ENCODE results near the gene KAT14.
"Not testable (repeated sequence)": the region's sequence is repeated elsewhere in the genome, so short reads cannot be mapped to it uniquely, and the experiment has no call there.

The KAT14 gene

DNA sequence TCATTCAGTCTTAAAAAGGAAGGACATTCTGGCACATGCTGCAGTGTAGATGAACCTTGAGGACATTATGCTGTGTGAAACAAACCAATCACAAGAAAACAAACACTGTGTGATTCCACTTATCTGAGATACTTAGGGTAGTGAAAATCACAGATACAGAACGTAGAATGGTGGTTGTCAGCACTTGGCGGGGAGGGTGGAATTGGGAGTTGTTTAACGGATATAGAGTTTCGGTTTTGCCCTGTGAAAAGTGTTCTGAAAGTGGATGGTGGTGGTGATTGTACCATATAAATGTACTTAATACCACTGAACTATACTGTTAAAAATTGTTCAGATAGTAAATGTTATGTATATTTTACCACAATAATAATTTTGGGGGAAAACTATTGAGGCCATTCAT is 18.4 kb downstream of the KAT14 start:
- Histone ChIP-seq H3K4me1 (ENCODE audit: insufficient read depth, low read length) (no peaks in the 10 kb centered on the region), H3K9ac (ENCODE audit: low read depth, low read length) (no peak overlapping the region), H3K27ac (ENCODE audit: low read depth, low read length) (no peak overlapping the region), H3K4me3 (ENCODE audit: low read length) (no peak overlapping the region), H3K27me3 (ENCODE audit: insufficient read depth, low read length) (no peaks in the 10 kb centered on the region), H3K36me3 (ENCODE audit: insufficient read depth, low read length) (peaks cover 57% of the 10 kb centered on the region), H3K9me3 (ENCODE audit: insufficient read depth, low read depth, low read length) (no peaks in the 10 kb centered on the region)
- 98% methylated on average over 4 of the region's 4 CpGs for WGBS

GRCh38 chr20:18164356-18164755 is 26.7 kb downstream of the KAT14 start:
- H3K9ac ChIP-seq (ENCODE audit: low read depth, low read length), result no peak overlapping the region
- H3K36me3 ChIP-seq (ENCODE audit: insufficient read depth, low read length), result peaks cover 51% of the 10 kb centered on the region
- H3K9me3 ChIP-seq (ENCODE audit: insufficient read depth, low read depth, low read length), result no peaks in the 10 kb centered on the region
- H3K4me3 ChIP-seq (ENCODE audit: low read length), result no peak overlapping the region
- 83% methylated on average over 2 of the region's 2 CpGs for WGBS
- H3K27me3 ChIP-seq (ENCODE audit: insufficient read depth, low read length), result no peaks in the 10 kb centered on the region
- H3K4me1 ChIP-seq (ENCODE audit: insufficient read depth, low read length), result peaks cover 29% of the 10 kb centered on the region
- H3K27ac ChIP-seq (ENCODE audit: low read depth, low read length), result no peak overlapping the region

DNA sequence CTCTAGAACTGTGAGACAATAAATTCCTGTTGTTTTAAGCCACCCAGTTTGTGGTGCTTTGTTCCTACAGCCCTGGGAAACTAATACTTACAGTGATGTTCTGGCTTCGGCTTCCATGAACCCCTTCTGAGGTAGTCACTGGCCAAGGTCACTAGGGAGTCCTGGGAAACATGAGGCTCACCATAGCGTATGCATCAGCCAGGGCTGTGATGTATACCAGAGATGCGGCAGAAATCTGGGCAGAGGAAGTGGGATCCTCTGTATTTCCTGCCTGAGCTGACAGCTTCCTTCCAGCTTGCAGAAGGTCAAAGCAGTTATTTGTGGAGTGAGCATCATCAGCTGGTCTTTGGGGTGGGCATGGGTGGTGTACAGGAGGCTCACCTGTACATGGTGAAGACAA is 27.9 kb downstream of the KAT14 start:
- Histone ChIP-seq H3K9me3 (ENCODE audit: insufficient read depth, low read depth, low read length) (no peaks in the 10 kb centered on the region), H3K4me3 (ENCODE audit: low read length) (no peak overlapping the region), H3K9ac (ENCODE audit: low read depth, low read length) (no peak overlapping the region), H3K27ac (ENCODE audit: low read depth, low read length) (peak overlapping the region; percentile 43; the same call in 1 of the 2 replicates), H3K27me3 (ENCODE audit: insufficient read depth, low read length) (no peaks in the 10 kb centered on the region), H3K4me1 (ENCODE audit: insufficient read depth, low read length) (peaks cover 29% of the 10 kb centered on the region), H3K36me3 (ENCODE audit: insufficient read depth, low read length) (peaks cover 45% of the 10 kb centered on the region)
- WGBS, result 95% methylated on average over 3 of the region's 3 CpGs

GRCh38 chr20:18166241-18166881 is 28.7 kb downstream of the KAT14 start:
- Histone ChIP-seq H3K9me3 (ENCODE audit: insufficient read depth, low read depth, low read length) (no peaks in the 10 kb centered on the region), H3K9ac (ENCODE audit: low read depth, low read length) (peak overlapping the region; percentile 1; the same call in 1 of the 2 replicates), H3K36me3 (ENCODE audit: insufficient read depth, low read length) (peaks cover 47% of the 10 kb centered on the region), H3K27ac (ENCODE audit: low read depth, low read length) (peak overlapping the region; percentile 43; the same call in 1 of the 2 replicates), H3K27me3 (ENCODE audit: insufficient read depth, low read length) (no peaks in the 10 kb centered on the region), H3K4me1 (ENCODE audit: insufficient read depth, low read length) (peaks cover 29% of the 10 kb centered on the region), H3K4me3 (ENCODE audit: low read length) (no peak overlapping the region)
- 66% methylated on average over 5 of the region's 5 CpGs for WGBS

DNA sequence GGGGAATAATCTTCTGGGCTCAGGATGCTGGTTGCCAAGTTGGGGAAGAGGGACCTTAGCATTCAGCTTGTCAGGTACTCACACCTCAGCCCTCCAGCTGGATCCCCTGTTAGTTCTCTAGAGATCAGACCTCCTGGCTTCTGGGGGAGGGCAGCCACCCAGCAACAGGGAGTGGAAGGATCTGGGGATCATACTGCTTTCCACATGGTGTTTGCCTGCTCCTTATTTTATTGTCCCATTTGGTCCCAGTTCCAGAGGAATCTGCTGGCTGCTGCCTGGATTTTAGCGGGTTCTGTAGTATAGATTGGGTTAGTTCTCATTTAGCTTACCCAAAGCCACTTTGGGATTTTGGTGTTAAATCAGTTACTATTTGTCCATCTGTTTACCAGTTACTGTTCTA is 29.3 kb downstream of the KAT14 start:
- H3K27me3 ChIP-seq (ENCODE audit: insufficient read depth, low read length), result no peaks in the 10 kb centered on the region
- 100% methylated on average over 1 of the region's 1 CpG for WGBS
- peak overlapping the region; percentile 42 for H3K27ac ChIP-seq (ENCODE audit: low read depth, low read length)
- peak overlapping the region; percentile 1; the same call in 1 of the 2 replicates for H3K9ac ChIP-seq (ENCODE audit: low read depth, low read length)
- peaks cover 41% of the 10 kb centered on the region for H3K36me3 ChIP-seq (ENCODE audit: insufficient read depth, low read length)
- no peak overlapping the region for H3K4me3 ChIP-seq (ENCODE audit: low read length)
- no peaks in the 10 kb centered on the region for H3K9me3 ChIP-seq (ENCODE audit: insufficient read depth, low read depth, low read length)
- peaks cover 29% of the 10 kb centered on the region for H3K4me1 ChIP-seq (ENCODE audit: insufficient read depth, low read length)

GRCh38 chr20:18172379-18172778 is 34.7 kb downstream of the KAT14 start:
- Histone ChIP-seq H3K4me1 (ENCODE audit: insufficient read depth, low read length) (peaks cover under 1% of the 10 kb centered on the region; the same call in 1 of the 2 replicates), H3K27me3 (ENCODE audit: insufficient read depth, low read length) (no peaks in the 10 kb centered on the region), H3K4me3 (ENCODE audit: low read length) (no peak overlapping the region), H3K9ac (ENCODE audit: low read depth, low read length) (no peak overlapping the region), H3K36me3 (ENCODE audit: insufficient read depth, low read length) (peaks cover 18% of the 10 kb centered on the region), H3K27ac (ENCODE audit: low read depth, low read length) (no peak overlapping the region), H3K9me3 (ENCODE audit: insufficient read depth, low read depth, low read length) (no peaks in the 10 kb centered on the region)
- WGBS, result 91% methylated on average over 2 of the region's 2 CpGs

GRCh38 chr20:18174906-18175683 is 37.4 kb downstream of the KAT14 start:
- H3K9ac ChIP-seq (ENCODE audit: low read depth, low read length), result no peak overlapping the region
- no peak overlapping the region for H3K27ac ChIP-seq (ENCODE audit: low read depth, low read length)
- H3K4me3 ChIP-seq (ENCODE audit: low read length), result no peak overlapping the region
- no peaks in the 10 kb centered on the region for H3K27me3 ChIP-seq (ENCODE audit: insufficient read depth, low read length)
- no peaks in the 10 kb centered on the region for H3K9me3 ChIP-seq (ENCODE audit: insufficient read depth, low read depth, low read length)
- H3K36me3 ChIP-seq (ENCODE audit: insufficient read depth, low read length), result peaks cover 9% of the 10 kb centered on the region
- WGBS, result 96% methylated on average over 14 of the region's 14 CpGs
- no peaks in the 10 kb centered on the region for H3K4me1 ChIP-seq (ENCODE audit: insufficient read depth, low read length)

- Histone ChIP-seq H3K9me3 (ENCODE audit: insufficient read depth, low read depth, low read length) (peaks cover 7% of the 10 kb centered on the region; the same call in 1 of the 2 replicates), H3K27ac (ENCODE audit: low read depth, low read length) (no peak overlapping the region), H3K27me3 (ENCODE audit: insufficient read depth, low read length) (no peaks in the 10 kb centered on the region), H3K9ac (ENCODE audit: low read depth, low read length) (no peak overlapping the region), H3K36me3 (ENCODE audit: insufficient read depth, low read length) (peaks cover 11% of the 10 kb centered on the region), H3K4me3 (ENCODE audit: low read length) (no peak overlapping the region), H3K4me1 (ENCODE audit: insufficient read depth, low read length) (no peaks in the 10 kb centered on the region)
- WGBS, result 82% methylated on average over 8 of the region's 8 CpGs
These were observed 38.7 kb downstream of the KAT14 start for GRCh38 chr20:18176318-18176785.

DNA sequence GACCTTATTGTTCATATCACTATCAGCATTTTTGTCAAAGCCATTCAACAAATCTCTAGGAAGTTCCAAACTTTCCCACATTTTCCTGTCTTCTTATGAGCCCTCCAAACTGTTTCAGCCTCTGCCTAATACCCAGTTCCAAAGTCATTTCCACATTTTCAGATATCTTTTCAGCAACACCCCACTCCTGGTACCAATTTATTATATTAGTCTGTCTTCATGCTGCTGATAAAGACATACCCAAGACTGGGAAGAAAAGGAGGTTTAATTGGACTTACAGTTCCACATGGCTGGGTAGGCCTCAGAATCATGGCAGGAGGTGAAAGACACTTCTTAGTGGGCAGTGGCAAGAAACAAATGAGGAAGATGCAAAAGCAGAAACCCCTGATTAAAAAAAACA is 42.7 kb downstream of the KAT14 start:
- peaks cover 47% of the 10 kb centered on the region for H3K36me3 ChIP-seq (ENCODE audit: insufficient read depth, low read length)
- H3K9me3 ChIP-seq (ENCODE audit: insufficient read depth, low read depth, low read length); H3K4me1 ChIP-seq (ENCODE audit: insufficient read depth, low read length); H3K27ac ChIP-seq (ENCODE audit: low read depth, low read length); H3K4me3 ChIP-seq (ENCODE audit: low read length); H3K27me3 ChIP-seq (ENCODE audit: insufficient read depth, low read length); H3K9ac ChIP-seq (ENCODE audit: low read depth, low read length): not testable (repeated sequence)

DNA sequence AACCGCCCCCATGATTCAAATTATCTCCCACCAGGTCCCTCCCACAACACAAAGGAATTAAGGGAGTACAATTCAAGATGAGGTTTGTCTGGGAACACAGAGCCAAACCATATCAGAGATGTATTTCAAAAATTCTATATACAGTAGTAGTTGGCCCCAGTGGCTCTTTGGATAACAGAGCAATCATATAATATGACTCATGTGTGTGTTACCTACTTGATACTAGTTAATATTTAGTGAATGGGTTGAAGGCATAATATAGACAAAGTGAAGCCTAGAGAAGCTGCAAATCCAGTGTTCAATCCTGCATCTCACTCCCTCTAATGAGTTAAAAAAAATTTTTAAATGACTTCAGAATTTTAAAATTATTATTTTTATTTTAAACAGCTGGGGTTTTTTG is 43.2 kb downstream of the KAT14 start:
- WGBS, result no CpG with 5 or more reads among the region's 1 CpG
- peaks cover 52% of the 10 kb centered on the region for H3K36me3 ChIP-seq (ENCODE audit: insufficient read depth, low read length)
- no peak overlapping the region for H3K9ac ChIP-seq (ENCODE audit: low read depth, low read length)
- no peak overlapping the region for H3K4me3 ChIP-seq (ENCODE audit: low read length)
- peaks cover 7% of the 10 kb centered on the region; the same call in 1 of the 2 replicates for H3K9me3 ChIP-seq (ENCODE audit: insufficient read depth, low read depth, low read length)
- no peak overlapping the region for H3K27ac ChIP-seq (ENCODE audit: low read depth, low read length)
- H3K27me3 ChIP-seq (ENCODE audit: insufficient read depth, low read length), result no peaks in the 10 kb centered on the region
- H3K4me1 ChIP-seq (ENCODE audit: insufficient read depth, low read length), result no peaks in the 10 kb centered on the region

DNA sequence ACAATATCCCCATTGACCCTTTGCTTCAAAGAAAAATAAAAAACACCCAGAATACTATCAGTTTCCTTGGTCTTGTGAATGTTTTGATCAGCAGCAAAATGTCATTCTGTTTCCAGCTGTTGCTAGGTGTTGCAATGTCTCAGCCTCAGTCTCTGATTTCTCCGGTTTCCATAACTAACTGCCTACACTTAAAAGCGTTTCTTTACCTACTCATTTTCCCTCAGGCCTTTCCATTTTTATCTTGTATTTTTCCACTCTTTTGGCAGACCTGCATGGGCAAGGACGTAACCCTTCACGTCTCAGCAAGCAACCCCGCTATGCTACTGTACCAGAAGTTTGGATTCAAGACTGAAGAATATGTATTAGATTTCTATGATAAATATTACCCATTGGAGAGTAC is 49.4 kb downstream of the KAT14 start:
- no peaks in the 10 kb centered on the region for H3K9me3 ChIP-seq (ENCODE audit: insufficient read depth, low read depth, low read length)
- H3K9ac ChIP-seq (ENCODE audit: low read depth, low read length), result no peak overlapping the region
- WGBS, result 93% methylated on average over 5 of the region's 5 CpGs
- H3K4me1 ChIP-seq (ENCODE audit: insufficient read depth, low read length), result no peaks in the 10 kb centered on the region
- H3K36me3 ChIP-seq (ENCODE audit: insufficient read depth, low read length), result peaks cover 67% of the 10 kb centered on the region
- no peaks in the 10 kb centered on the region for H3K27me3 ChIP-seq (ENCODE audit: insufficient read depth, low read length)
- H3K4me3 ChIP-seq (ENCODE audit: low read length), result no peak overlapping the region
- no peak overlapping the region for H3K27ac ChIP-seq (ENCODE audit: low read depth, low read length)

Measured in HUES64 (cell line).